Hepatocyte (in vitro differentiated cells): ENCODE results near the gene FGF23.

Experiments
- CTCF ChIP-seq: fragments of 200-600 bp; sonication (generic); IDR thresholded peaks from 2 replicates; pipeline ENCODE4 v1.5.1; 2016; ENCODE audit warnings: antibody characterized with exemption, mild to moderate bottlenecking; ENCODE audit not compliant: poor library complexity
- EZH2phosphoT487 ChIP-seq: fragments of 200-600 bp; sonication (generic); IDR thresholded peaks from one replicate; pipeline ENCODE4 v1.6.1; 2018; ENCODE audit warnings: antibody characterized with exemption, mild to moderate bottlenecking, low read depth, moderate library complexity; ENCODE audit not compliant: unreplicated experiment, severe bottlenecking

GRCh38 chr12:4383304-4383865, 3.9 kb upstream of the FGF23 start:
- TF ChIP-seq EZH2phosphoT487: no peak
- no peak for TF ChIP-seq CTCF
